Putamen (tissue), 1 donor: ENCODE data around the gene GNA12.
A peak's percentile ranks its signal among the peaks of the same experiment; 100 is the strongest.
"Not testable (repeated sequence)": the region's sequence is repeated elsewhere in the genome, so short reads cannot be mapped to it uniquely, and the experiment has no call there.

ENCODE experiments used
- DNase-seq: peaks from one replicate; pipeline ENCODE4 v3.0.0-alpha.2; 2016; ENCODE audit warnings: low spot score

Gene GNA12

GRCh38 chr7:2751086-2751485 lies 93.0 kb downstream of the GNA12 start:
- no peak for DNase-seq

DNA sequence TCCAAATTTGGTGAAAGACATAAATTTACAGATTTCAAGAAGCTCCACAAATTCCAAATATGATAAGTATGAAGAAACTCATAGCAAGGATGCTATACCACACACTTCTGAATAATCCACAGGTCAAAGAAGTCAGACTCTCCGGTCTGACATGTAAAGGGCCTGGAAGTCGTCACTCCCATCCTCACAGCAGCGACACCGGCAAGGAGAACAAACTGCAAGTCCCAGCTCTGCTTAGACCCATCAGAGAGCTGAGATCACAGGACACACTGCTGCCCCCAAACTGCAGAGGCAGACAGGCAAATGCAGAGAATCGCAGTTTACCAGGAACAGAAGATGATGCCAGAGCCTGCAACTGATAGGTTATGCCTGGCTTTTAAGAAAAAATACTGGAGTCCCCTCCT lies 94.1 kb downstream of the GNA12 start:
- no peak for DNase-seq

DNA sequence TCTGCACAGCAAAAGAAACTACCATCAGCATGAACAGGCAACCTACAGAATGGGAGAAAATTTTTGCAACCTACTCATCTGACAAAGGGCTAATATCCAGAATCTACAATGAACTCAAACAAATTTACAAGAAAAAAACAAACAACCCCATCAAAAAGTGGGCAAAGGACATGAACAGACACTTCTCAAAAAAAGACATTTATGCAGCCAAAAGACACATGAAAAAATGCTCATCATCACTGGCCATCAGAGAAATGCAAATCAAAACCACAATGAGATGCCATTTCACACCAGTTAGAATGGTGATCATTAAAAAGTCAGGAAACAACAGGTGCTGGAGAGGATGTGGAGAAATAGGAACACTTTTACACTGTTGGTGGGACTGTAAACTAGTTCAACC lies 95.4 kb downstream of the GNA12 start:
- DNase-seq, result not testable (repeated sequence)

DNA sequence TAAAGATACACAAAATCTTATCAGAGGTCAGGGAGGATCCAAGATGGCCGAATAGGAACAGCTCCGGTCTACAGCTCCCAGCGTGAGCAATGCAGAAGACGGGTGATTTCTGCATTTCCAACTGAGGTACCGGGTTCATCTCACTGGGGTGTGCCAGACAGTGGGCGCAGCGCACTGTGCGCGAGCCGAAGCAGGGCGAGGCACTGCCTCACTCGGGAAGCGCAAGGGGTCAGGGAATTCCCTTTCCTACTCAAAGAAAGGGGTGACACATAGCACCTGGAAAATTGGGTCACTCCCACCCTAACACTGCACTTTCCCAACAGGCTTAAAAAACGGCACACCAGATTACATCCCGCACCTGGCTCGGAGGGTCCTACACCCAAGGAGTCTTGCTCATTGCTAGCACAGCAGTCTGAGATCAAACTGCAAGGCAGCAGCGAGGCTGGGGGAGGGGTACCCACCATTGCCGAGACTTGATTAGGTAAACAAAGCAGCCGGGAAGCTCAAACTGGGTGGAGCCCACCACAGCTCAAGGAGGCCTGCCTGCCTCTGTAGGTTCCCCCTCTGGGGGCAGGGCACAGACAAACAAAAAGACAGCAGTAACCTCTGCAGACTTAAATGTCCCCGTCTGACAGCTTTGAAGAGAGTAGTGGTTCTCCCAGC lies 100.5 kb downstream of the GNA12 start:
- DNase-seq, result not testable (repeated sequence)

- no peak for DNase-seq
Measured at GRCh38 chr7:2738766-2739549, 105.2 kb downstream of the GNA12 start.

DNA sequence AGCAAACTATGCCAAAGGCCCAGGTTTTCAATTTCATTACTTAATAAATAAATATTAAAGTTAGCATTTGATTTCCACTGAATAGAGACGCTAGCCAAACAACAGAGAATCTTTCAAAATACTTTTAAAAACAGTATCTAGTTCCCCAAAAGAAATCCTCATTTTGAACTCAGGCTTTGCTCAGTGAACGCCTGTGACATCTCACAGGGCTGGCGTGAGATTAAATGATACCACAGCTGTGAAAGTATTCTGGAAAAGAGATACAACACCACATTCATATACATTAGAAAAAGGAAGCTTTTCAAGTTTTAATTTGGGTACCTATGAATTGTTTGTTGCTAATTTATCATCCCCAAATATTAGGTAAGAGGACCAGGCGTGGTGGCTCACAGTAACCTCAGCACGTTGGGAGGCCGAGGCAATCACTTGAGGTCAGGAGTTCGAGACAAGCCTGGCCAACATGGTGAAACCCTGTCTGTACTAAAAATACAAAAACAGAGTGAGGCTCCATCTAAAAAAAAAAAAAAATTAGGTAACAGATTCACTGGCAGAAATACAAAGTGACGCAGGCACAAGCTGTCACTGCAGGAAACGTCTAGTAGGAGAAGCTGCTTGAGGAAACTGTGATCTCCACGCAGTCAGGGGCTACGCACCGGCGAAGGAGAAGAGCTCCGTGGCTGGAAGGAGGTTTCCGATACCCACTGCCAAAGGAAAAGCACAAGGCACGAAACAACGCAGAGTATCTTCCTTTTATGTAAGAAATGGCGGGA lies 106.2 kb downstream of the GNA12 start:
- DNase-seq, result no peak

- DNase-seq, result not testable (repeated sequence)
Measured at GRCh38 chr7:2737005-2737743, 106.9 kb downstream of the GNA12 start.

- no peak for DNase-seq
Measured at GRCh38 chr7:2736411-2736914, 107.6 kb downstream of the GNA12 start.

GRCh38 chr7:2735744-2736143 lies 108.4 kb downstream of the GNA12 start:
- no peak for DNase-seq

DNA sequence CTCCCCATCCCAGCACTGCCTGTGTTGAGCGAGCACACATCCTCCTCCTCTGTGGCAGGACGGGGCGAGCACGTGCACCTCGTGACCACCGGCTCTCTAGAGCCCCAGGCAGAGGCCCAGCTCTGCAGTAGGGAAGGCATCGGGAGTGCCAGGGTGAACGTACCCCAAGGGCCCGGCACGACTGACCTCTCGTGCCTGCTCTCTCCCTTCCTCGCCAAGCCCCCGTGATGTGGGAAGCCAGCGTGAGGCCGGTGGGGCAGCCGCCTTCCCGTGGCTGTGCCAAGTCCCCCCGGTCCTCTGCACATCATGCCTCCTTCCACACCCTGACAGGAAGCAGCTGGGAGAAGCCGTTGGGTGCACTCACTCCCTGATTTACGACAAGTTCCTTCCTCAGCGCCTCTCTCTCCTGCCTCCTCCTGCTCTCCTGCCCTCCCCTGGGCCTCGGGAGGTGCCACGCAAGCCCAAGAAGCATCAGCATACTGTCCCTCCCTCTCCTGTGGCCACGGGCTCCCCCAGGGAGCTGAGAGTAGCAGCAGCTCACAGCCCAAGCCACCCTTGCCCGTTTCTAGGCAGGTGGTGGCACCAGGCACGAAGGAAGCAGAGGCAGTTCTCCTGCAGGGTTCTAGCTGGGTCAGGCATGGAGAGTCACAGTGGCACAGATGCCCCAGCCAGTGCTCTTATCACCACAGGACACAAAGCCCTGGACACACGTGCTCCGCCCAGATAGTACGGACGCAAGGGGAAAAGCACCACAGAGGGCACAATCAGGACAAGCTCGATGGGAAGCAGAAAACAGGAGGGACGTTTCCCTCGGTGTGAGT lies 109.1 kb downstream of the GNA12 start:
- no peak for DNase-seq

GRCh38 chr7:2734084-2734686 lies 109.9 kb downstream of the GNA12 start:
- no peak for DNase-seq

DNA sequence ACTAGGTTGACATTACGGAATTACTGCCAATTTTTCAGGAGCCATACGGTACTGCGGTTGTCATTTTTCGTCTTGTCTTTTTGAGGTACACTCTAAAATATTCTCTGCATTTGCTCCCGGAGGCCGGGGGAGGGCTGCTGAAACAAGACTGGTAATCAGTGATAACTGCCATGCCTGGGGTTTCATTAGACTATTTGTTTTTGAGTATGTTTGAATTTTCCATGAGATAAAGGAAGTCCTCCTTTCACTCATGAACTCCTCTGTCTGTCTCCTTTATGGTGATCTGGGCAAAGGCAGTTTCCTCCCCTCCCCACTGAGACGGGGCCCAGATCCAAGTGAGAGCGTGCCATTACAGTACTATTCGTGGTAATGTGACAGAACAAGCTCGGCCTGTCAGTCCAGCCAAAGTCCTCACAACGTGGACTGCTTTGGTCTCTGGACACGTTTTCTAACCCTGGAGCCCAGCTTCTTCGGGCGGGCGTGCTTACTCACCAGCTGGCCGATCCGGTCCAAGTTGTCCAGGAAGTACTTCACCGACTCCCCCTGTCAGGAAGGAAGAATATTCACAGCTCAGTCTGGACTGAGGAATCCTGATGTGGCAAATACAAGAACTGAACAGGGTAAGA lies 111.0 kb downstream of the GNA12 start:
- DNase-seq, result peak; percentile 61

DNA sequence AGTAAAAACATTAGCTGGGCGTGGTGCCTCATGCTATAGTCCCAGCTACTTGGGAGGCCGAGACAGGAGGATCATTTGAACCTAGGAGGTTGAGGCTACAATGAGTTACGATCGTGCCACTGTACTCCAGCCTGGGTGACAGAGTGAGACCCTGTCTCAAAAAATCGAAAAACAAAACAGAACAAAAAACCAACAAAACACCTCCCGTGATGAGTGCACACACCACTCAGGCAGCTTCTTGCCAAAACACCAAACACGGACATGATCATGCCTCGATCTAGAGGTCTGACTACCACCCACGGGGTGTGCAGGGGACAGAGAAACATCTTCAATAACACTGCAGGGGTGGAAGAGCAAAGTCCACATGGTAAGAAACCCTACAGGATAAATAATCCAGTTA lies 111.7 kb downstream of the GNA12 start:
- no peak for DNase-seq

DNA sequence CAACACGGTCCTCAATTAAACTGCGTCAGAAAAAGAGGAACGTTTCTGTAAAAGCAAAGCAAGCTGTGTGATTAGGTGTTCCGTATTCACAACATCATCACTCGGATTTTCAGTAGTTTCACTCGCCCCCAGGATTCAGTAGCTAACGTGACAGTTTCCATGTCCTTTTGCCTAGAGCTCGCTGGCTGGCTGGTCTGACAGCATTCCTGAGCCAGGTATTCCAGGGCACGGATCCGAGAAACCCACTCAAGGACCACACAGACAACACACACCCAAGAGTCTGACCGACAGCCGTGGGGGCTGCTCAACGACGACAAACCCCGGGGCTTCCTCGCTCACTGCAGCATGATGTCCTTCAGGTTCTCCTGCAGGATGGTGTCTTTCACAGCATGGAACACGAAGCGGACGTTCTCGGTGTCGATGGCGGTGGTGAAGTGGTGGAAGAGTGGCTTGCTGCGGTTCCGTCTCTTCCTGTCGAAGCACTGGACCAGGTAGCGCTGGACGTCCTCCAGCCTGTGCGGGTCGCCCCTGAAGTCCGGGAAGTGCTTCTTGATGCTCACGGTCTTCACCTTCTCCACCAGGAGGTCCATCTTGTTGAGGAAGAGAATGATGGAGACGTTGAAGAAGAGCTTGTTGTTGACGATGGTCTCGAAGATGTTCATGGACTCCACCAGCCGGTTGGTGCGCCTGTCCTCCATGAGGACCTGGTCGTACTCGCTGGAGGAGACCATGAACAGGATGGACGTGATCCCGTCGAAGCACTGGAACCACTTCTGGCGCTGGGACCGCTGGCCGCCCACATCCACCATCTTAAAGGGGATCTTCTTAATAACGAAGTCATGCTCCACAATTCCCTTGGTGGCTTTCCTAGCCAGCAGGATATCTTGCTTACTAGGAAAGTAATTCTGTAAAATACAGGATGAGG lies 113.0 kb downstream of the GNA12 start:
- DNase-seq, result no peak

DNA sequence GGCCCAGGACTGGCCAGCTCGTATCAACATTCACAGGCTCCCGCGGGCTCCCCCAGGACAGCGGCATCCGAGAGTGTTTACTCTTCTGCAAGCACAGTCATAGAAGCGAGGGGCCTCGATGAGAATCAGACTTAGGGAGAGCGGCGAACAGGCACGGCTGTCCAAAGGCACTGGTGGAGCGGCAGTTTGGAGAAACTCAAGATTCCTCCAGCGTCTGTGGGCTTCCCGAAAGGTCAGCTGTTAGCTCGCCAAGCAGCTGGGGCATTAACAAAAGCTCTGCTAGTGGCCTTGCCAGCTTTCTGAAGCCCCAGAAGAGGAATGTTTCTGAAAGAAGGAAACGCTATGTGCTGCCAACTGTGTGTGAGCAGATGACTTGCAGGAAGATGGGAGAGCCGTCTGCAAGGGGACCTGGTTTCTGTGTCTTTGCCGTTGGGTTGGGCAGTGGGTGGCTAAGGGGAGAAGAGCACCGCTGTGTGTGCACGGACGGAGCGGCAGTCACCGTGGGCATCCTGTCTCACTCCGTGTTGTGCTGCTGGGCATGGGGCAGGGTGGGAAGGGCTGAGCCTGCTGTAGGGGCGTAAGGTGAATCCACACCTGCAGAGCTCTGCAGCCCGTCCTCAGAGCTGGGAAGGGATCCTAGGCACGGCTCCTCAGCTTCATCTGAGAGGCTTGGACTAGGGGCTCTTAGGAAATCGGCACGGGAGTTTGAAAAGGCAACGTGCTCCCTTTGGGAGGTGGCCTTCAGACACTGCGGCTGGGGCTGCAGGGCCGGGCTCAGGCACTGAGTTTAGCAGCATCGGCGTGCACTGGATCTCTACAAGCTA lies 114.0 kb downstream of the GNA12 start:
- DNase-seq, result peak; percentile 63

- DNase-seq, result no peak
Measured at GRCh38 chr7:2729031-2729892, 114.8 kb downstream of the GNA12 start.
